ENCODE measurements around the gene TCF23.
"Not testable (repeated sequence)": the region's sequence is repeated elsewhere in the genome, so short reads cannot be mapped to it uniquely, and the experiment has no call there.

The TCF23 gene

GRCh38 chr2:27177441-27178351 lies 28.9 kb downstream of the TCF23 start:
- Histone ChIP-seq H3K4me1 (no peaks in the 10 kb centered on the region), H3K27me3 (ENCODE audit: low read depth) (peaks cover 16% of the 10 kb centered on the region), H3K36me3 (replicated peaks) (no peaks in the 10 kb centered on the region), H3K4me3 (no peak overlapping the region), H3K9me3 (no peaks in the 10 kb centered on the region)
- in situ Hi-C loops (cut with MboI; ENCODE audit: low sequenced_read_pairs), result loop anchor here (25.0 kb wide), 1 partner anchor 215 kb away; the partner anchor contains the start of gene MAPRE3
- no peak for DNase-seq (ENCODE audit: low spot score in 2 of 2)

DNA sequence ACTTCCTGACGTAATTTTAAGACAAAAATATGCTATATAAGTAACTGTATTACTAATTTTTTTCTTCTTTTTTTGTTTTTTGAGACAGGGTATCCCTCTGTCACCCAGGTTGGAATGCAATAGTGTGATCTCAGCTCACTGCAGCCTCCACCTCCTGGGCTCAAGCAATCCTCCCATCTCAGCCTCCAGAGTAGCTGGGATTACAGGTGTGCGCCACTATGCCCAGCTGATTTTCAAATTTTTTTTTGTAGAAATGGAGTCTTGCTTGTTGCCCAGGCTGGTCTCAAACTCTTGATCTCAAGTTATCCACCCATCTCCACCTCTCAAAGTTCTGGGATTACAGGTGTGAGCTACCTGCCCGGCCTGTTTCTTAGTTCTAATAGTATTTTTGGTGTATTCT lies 29.7 kb downstream of the TCF23 start:
- DNase-seq (ENCODE audit: low spot score in 2 of 2), result no peak
- H3K36me3 ChIP-seq (replicated peaks), result no peaks in the 10 kb centered on the region
- H3K4me3 ChIP-seq, result no peak overlapping the region
- in situ Hi-C loops (cut with MboI; ENCODE audit: low sequenced_read_pairs), result loop anchor here (25.0 kb wide), 1 partner anchor 216 kb away; the partner anchor contains the start of gene MAPRE3
- H3K27me3 ChIP-seq (ENCODE audit: low read depth), result peaks cover 16% of the 10 kb centered on the region
- no peaks in the 10 kb centered on the region for H3K4me1 ChIP-seq
- H3K9me3 ChIP-seq, result no peaks in the 10 kb centered on the region

GRCh38 chr2:27179344-27180000 lies 30.7 kb downstream of the TCF23 start:
- no peak overlapping the region for H3K4me3 ChIP-seq
- H3K27me3 ChIP-seq (ENCODE audit: low read depth), result peaks cover 8% of the 10 kb centered on the region; the same call in 1 of the 2 replicates
- H3K36me3 ChIP-seq (replicated peaks), result no peaks in the 10 kb centered on the region
- H3K9me3 ChIP-seq, result no peaks in the 10 kb centered on the region
- H3K4me1 ChIP-seq, result no peaks in the 10 kb centered on the region
- in situ Hi-C loops (cut with MboI; ENCODE audit: low sequenced_read_pairs), result loop anchor here (25.0 kb wide), 1 partner anchor 217 kb away; the partner anchor contains the start of gene MAPRE3
- DNase-seq (ENCODE audit: low spot score in 2 of 2), result no peak

DNA sequence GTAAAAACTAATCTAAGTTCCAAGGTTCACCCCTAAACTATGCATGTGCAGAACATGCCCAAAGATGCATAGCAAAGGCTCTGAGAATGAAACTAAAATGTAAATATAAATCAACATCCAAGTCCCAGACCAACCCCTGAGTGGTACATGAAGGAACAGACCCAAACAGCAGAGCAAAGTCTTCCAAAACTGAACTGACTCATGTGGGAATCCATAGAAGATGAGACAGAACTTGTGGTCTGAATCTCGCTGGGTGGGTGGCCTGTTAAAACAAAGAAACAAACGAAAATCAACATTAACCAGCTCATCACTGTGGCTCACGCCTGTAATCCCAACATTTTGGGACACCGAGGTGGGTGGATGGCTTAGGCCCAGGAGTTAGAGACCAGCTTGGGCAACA lies 33.5 kb downstream of the TCF23 start:
- Histone ChIP-seq H3K36me3 (replicated peaks) (no peaks in the 10 kb centered on the region), H3K4me1 (no peaks in the 10 kb centered on the region), H3K27me3 (ENCODE audit: low read depth) (no peaks in the 10 kb centered on the region), H3K9me3 (no peaks in the 10 kb centered on the region), H3K4me3 (no peak overlapping the region)
- in situ Hi-C loops (cut with MboI; ENCODE audit: low sequenced_read_pairs), result loop anchor here (25.0 kb wide), 1 partner anchor 220 kb away; the partner anchor contains the start of gene MAPRE3
- DNase-seq (ENCODE audit: low spot score in 2 of 2), result no peak

DNA sequence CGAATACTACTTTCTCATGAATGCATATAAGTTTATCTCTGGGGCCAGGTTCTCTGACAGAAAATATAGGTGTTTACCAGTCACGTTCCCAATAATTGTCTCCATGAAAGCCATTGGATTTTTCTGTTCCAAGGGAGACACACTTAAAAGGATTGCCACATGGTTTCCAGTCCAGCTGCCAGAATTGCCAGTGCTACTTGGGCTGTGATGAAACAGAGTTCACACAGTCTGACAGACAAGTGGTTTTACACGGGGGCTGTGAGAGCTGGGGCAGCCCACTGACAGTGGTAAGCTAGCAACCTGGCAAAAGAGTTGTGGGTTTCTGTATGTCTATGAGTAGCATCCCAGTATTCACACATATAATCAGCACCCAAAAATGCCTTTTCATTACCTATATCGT lies 35.3 kb downstream of the TCF23 start:
- DNase-seq (ENCODE audit: low spot score in 2 of 2), result no peak
- Histone ChIP-seq H3K9me3 (no peaks in the 10 kb centered on the region), H3K36me3 (replicated peaks) (no peaks in the 10 kb centered on the region), H3K4me1 (no peaks in the 10 kb centered on the region), H3K4me3 (no peak overlapping the region), H3K27me3 (ENCODE audit: low read depth) (no peaks in the 10 kb centered on the region)
- in situ Hi-C loops (cut with MboI; ENCODE audit: low sequenced_read_pairs), result loop anchor here (25.0 kb wide), 1 partner anchor 222 kb away; the partner anchor contains the start of gene MAPRE3

- Histone ChIP-seq H3K4me1 (no peaks in the 10 kb centered on the region), H3K27me3 (ENCODE audit: low read depth) (no peaks in the 10 kb centered on the region), H3K4me3 (no peak overlapping the region), H3K36me3 (replicated peaks) (no peaks in the 10 kb centered on the region), H3K9me3 (no peaks in the 10 kb centered on the region)
- in situ Hi-C loops (cut with MboI; ENCODE audit: low sequenced_read_pairs), result loop anchor here (25.0 kb wide), 1 partner anchor 223 kb away; the partner anchor contains the start of gene MAPRE3
- no peak for DNase-seq (ENCODE audit: low spot score in 2 of 2)
Observed at GRCh38 chr2:27185331-27186026, 36.7 kb downstream of the TCF23 start.

GRCh38 chr2:27186613-27187345 lies 38.0 kb downstream of the TCF23 start:
- DNase-seq (ENCODE audit: low spot score in 2 of 2), result no peak
- Histone ChIP-seq H3K4me1 (no peaks in the 10 kb centered on the region), H3K9me3 (no peaks in the 10 kb centered on the region), H3K36me3 (replicated peaks) (no peaks in the 10 kb centered on the region), H3K27me3 (ENCODE audit: low read depth) (no peaks in the 10 kb centered on the region), H3K4me3 (no peak overlapping the region)
- in situ Hi-C loops (cut with MboI; ENCODE audit: low sequenced_read_pairs), result loop anchor here (25.0 kb wide), 1 partner anchor 224 kb away; the partner anchor contains the start of gene MAPRE3

DNA sequence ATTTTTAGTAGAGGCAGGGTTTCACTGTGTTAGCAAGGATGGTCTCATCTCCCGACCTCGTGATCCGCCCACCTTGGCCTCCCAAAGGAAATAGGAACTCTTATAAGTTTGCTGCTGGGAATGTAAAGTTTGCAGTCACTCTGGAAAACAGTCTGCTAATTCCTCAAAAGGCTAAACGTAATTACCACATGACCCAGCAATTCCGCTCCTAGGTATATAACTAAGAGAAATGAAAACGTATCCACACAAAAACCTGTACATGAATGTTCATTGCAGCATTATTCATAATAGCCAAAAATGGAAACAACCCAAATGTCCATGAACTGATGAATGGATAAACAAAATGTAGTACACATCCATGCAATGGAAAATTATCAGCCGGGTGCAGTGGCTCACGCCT lies 41.2 kb downstream of the TCF23 start:
- Histone ChIP-seq H3K27me3 (ENCODE audit: low read depth) (no peaks in the 10 kb centered on the region), H3K36me3 (replicated peaks) (no peaks in the 10 kb centered on the region), H3K4me3 (no peak overlapping the region), H3K9me3 (no peaks in the 10 kb centered on the region), H3K4me1 (no peaks in the 10 kb centered on the region)
- in situ Hi-C loops (cut with MboI; ENCODE audit: low sequenced_read_pairs), result loop anchor here (25.0 kb wide), 1 partner anchor 228 kb away; the partner anchor contains the start of gene MAPRE3
- DNase-seq (ENCODE audit: low spot score in 2 of 2), result no peak

GRCh38 chr2:27191070-27191829 lies 42.4 kb downstream of the TCF23 start:
- no peak overlapping the region for H3K4me3 ChIP-seq
- no peaks in the 10 kb centered on the region for H3K27me3 ChIP-seq (ENCODE audit: low read depth)
- no peaks in the 10 kb centered on the region for H3K9me3 ChIP-seq
- in situ Hi-C loops (cut with MboI; ENCODE audit: low sequenced_read_pairs), result loop anchor here (25.0 kb wide), 1 partner anchor 229 kb away; the partner anchor contains the start of gene MAPRE3
- DNase-seq (ENCODE audit: low spot score in 2 of 2), result peak in 1 of 2 experiments; percentile 57
- no peaks in the 10 kb centered on the region for H3K4me1 ChIP-seq
- no peaks in the 10 kb centered on the region for H3K36me3 ChIP-seq (replicated peaks)

GRCh38 chr2:27194538-27195354 lies 45.9 kb downstream of the TCF23 start:
- in situ Hi-C loops (cut with MboI; ENCODE audit: low sequenced_read_pairs), result loop anchor here (25.0 kb wide), 1 partner anchor 232 kb away; the partner anchor contains the start of gene MAPRE3
- Histone ChIP-seq H3K4me1 (no peaks in the 10 kb centered on the region), H3K9me3 (no peaks in the 10 kb centered on the region), H3K27me3 (ENCODE audit: low read depth) (no peaks in the 10 kb centered on the region), H3K36me3 (replicated peaks) (peaks cover 9% of the 10 kb centered on the region), H3K4me3 (no peak overlapping the region)
- no peak for DNase-seq (ENCODE audit: low spot score in 2 of 2)

GRCh38 chr2:27195799-27196198 lies 47.0 kb downstream of the TCF23 start:
- not testable (repeated sequence) for DNase-seq (ENCODE audit: low spot score in 2 of 2); H3K4me3 ChIP-seq; H3K4me1 ChIP-seq; H3K27me3 ChIP-seq (ENCODE audit: low read depth); H3K9me3 ChIP-seq
- H3K36me3 ChIP-seq (replicated peaks), result peaks cover 16% of the 10 kb centered on the region
- in situ Hi-C loops (cut with MboI; ENCODE audit: low sequenced_read_pairs), result loop anchor here (25.0 kb wide), 1 partner anchor 233 kb away; the partner anchor contains the start of gene MAPRE3
